C4-2B (cell line): ENCODE data around the gene FAT3.

Experiments used
- CTCF ChIP-seq: fragments of 450-650 bp; conservative IDR thresholded peaks from 2 replicates; pipeline ENCODE4 v1.5.1; 2017; ENCODE audit warnings: mild to moderate bottlenecking
- ZFX ChIP-seq: fragments of 450-650 bp; IDR thresholded peaks from 2 replicates; pipeline ENCODE4 v1.6.1; 2017

GRCh38 chr11:92236856-92237255, 12.2 kb downstream of the FAT3 start:
- TF ChIP-seq CTCF (no peak), ZFX (no peak)
